NOMO-1 treated with DMSO at 0.1 percent for 48 hours (cell line): ENCODE results near the gene SSR1.

Source experiments
- DNase-seq: peaks from one replicate; lab custom pipeline; 2025; ENCODE audit not compliant: unreplicated experiment; lab: John Stamatoyannopoulos, UW

SSR1 gene

GRCh38 chr6:7260291-7261031, 52.5 kb downstream of the SSR1 start:
- DNase-seq = no peak

GRCh38 chr6:7258231-7258763, 54.7 kb downstream of the SSR1 start:
- no peak for DNase-seq

DNA sequence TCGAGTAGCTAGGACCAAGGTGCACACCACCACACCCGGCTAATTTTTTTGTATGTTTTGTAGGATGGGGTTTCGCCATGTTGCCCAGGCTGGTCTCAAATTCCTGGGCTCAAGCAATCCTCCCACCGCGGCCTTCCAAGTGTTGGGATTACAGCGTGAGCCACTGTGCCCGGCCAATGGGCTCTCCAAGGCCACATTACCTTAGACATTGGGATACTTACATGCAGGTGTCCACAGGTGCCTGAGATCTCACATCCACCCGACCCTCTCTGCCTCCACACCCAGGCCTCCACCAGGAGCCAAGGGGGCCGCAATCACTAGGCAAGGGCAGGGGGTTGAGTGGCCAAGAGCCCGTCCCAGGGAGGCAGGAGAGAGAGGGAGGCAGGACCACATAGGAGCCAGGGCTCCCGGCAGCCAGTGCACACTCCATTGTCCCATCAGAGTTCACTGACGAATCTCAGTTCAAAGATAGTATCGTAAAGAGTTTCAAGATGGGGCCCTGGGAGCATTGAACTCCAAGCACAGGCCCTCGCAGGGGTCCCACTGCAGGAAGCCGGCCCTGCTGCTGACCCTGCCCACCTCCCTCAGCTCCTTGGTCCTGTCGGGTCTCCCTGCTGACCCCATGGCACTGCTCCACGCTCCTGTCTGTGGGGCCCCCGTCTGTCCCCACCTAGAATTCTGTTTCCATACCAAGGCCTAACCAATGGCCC, 55.3 kb downstream of the SSR1 start:
- DNase-seq = no peak

DNA sequence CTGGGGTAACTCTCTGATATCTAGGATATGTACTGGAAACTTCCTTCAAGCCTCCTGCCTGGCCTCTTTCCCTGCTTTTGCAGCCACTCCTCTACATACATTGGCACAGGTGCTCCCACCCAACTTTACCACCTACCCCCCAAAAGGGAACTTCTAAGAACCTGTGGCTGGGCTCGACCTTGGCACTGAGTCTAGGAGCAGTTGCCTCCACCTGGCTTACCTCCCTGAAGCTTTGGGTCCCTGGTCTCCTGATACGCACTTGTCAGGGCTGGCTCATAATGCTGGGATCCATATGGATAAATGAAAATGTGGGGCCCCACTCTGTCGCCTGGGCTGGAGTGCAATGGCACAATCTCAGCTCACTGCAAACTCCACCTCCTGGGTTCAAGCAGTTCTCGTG, 56.2 kb downstream of the SSR1 start:
- no peak for DNase-seq

DNA sequence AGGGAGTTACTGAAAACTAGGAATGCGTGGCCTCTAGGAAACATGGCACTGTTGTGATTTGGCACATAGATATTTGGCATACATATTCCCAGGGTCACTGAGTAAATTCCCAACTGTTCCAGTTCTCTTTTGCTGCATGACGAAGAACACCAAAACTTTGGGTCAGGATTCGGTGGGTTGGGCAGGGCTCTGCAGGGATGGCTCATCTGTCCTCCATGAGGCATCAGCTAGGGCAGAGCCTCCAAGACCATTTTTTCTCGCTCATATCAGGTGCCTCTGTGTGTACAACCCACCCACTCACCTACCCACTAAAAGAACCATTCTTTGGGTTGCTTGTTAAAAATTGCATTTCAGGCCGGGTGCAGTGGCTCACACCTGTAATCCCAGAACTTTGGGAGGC, 57.1 kb downstream of the SSR1 start:
- no peak for DNase-seq

DNA sequence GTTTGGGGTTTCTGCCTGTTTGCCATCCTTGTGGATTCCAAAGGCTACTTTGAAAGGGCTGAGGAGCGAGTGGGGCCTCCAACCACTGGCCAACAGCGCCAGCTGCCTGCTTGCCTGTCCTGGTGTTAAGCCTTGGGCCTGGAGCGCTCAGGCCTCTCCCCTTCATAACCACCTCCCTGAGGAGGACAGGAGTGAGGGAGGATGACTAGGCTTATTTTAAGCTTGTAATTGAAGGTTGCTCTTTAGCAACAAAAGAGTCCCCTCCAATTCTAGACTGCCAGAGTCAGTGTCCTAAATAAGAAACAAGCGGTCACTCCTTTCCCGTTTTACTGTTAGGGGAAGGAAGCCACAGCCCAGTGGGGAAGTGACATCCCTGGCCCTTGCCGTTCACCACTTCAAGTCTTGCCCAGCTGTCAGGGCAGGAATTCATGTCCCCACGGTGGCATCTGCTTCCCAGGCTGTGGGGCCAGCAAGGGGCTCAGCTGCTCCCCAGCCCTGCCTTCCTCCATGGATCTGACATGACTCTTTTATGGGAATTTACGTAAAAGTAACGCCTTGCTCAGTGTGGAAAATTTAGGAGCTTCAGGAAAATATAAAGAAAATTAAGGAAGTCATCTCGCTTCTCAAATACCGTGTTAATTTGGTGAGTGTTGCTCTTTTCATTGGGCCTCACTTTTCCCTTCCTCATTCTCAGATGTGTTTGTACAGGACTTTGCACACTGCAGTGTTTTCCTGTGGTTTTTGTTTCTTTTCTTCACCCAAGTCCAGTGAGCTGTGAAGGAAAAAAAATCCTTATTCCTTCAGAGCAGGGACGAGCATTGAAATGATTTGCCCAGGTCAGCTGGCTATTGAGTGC, 57.8 kb downstream of the SSR1 start:
- peak; percentile 88 for DNase-seq

DNA sequence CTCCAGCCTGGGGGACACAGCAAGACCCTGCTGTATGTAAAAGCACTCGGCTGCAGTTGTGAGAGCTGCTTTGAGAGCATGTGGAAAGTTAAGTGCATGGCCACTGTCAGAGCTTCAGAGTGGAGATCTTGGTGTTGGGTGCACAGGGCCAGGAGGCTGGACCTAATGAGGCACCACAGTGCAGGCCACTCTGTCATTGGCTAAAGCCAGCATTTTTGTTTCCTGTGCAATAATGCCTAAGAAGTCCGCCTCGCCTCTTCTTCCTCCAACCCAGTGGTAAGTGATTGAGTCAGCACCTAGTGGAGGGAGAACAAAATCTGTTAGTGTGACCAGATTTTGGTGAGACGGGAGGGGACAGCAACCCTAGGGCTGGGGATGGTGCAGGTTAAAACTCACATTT, 60.6 kb downstream of the SSR1 start:
- no peak for DNase-seq

DNA sequence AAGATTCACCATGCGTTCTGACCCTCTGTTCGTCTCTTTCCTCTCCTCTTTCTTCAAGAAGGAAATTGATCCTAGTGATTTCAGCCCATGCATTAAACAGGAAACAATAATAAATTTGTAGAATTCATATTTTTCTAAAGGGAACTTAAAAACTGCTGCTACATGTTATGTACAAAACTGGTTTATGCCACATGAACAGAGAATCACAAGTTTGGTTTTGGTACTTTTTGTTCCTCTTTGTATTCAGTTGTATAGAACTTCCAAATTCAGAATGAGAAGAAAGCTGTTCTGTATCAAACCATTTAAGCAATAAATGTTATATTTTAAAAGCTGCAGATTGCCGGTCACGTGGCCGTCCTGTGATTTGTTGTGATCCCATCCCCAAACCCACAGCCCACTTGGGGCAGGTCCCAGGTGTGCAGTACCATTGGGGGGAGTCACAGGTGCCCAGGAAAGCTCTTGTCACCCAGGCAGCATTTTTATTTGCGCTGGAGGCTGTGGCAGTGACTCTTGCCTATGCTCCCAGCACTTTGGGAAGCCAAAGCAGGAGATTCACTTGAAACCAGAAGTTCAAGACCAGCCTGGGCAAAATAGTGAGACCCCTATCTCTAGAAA, 61.2 kb downstream of the SSR1 start:
- DNase-seq = no peak

GRCh38 chr6:7250812-7251211, 62.2 kb downstream of the SSR1 start:
- DNase-seq = no peak

- no peak for DNase-seq
Measured at GRCh38 chr6:7249946-7250643, 62.9 kb downstream of the SSR1 start.

DNA sequence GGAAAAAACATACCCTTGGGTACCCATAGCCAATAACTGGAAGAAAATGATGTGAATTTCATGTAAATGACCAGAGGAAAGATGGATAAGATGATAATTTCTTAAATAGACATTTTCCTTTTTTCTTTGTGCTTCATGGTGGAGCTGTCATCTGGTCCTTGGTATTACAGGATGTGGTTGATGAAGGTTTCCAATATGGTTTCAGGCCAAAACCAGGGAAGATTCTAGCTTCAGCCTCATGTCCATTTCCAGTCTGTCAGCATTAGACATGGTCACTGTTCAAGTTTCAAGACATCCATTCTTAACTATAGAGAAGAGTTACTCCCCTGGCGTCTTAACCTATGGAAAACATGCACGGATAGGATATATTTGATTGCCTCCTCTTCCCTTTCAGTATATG, 63.6 kb downstream of the SSR1 start:
- DNase-seq = no peak

DNA sequence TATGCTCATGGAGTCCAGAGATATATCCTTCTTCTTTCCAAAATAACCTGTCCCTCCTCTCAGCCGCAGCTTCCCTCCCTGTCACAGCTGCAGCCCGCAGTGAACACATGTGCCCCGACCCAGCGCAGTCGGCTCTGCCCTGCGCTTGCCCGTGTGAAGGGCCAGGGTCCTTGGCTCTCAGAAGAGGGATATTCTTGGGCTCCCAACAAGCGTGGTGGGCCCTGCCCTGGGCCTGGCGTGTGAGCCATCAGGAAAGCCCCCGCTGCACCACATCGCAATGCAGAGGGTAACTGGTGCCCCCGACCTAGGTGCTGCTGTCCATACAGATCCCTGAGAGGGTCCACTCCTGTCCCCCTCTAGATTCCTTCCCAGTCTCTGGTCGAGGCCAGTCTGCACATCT, 65.2 kb downstream of the SSR1 start:
- DNase-seq = no peak

GRCh38 chr6:7247179-7247456, 65.9 kb downstream of the SSR1 start:
- DNase-seq = no peak

GRCh38 chr6:7246401-7247178, 66.4 kb downstream of the SSR1 start:
- no peak for DNase-seq

DNA sequence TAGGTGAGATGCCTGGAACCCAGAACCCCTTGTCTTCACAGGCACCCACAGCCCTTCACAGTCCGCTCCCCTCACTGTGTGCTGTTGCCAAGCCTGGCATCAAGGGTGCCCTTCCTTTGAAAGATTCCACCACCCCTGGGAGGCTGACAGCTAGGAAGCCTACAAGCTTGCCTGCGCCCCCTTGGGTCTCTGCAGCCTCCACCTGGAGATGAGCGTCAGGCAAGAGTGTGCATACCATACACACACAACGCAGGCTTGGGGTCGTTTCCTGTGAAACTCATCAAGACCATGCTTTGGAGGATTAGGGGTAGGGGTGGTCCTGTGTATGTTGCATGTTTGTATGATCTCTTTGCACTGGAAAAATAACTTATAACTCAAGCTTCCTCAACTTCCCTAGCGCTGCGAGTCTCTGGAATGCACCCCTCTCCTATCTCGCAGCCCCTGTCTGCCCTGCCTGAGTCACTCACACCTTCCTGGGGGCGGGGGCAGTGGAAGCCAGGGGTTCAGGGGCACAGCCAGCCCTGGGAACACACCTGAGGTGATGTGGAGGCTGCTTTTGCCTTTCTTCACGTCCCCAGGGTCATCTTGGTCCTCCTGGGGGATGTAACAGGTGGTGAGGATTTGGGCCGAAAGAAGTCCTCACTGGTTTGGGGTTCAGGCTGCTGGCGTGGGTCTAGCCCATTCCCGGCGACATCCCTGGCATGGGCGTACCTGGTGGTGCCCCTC, 67.2 kb downstream of the SSR1 start:
- no peak for DNase-seq

GRCh38 chr6:7243179-7243981, 69.6 kb downstream of the SSR1 start:
- DNase-seq = peak; percentile 89

DNA sequence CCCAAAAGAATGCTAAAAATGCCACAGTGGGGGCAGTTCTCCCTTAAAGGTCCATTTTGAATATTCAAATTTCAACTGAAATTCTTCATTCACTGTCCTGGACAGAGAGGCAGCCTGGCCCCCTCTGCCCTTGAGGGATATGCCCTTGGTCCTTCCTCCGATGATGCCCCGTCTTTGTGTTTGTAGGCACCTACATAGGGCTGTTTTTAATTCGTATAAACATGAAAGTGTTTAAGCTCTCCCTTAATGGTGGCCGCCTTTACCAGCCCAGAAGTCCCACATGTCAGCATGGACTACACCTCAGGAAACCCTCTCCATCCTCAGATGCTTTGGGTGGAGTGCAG, 70.2 kb downstream of the SSR1 start:
- no peak for DNase-seq
